ENCODE results near the gene LRRK2. TPM values are rescaled to one million over a fixed set of nuclear protein-coding genes. Genes with fewer than 3 reads are reported as not detected.

LRRK2 gene
- total and polyA plus RNA-seq, 2 of the 8 experiments (the other 6 are each of a cell fraction or from before 2014, with no cell fraction given): 0.06 to 0.13 TPM

DNA sequence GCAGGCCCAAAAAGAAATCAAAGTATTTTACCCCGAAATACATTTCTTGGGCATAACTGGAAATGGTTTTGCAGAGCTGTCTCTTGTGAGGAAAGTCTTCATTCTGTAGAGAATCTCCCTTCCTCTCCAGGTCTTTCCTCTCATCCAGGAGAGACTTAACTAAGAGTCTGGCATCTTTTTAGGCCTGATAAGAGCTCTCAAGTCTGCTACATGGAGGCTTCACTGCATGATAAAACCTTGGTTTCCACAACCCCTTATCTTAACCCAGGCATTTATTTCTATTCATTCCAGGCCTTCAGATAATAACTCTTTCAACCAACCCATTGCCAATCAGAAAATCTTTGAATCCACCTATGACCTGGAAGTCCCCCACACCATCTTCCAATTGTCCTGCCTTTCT is 41.1 kb upstream of the LRRK2 start (continued):
- TF ChIP-seq BCL11A (IDR thresholded peaks at IDR 0.05; ENCODE audit: low read depth in 2 of 2, low read length in 2 of 2) (no peak), HDAC2 (IDR thresholded peaks at IDR 0.05; ENCODE audit: borderline replicate concordance in 1 of 2, low read depth in 2 of 2, low read length in 2 of 2) (no peak), TEAD4 (IDR thresholded peaks at IDR 0.05; ENCODE audit: low read depth, low read length) (no peak), CBX8 (IDR thresholded peaks at IDR 0.05; ENCODE audit: borderline replicate concordance, low read depth, low read length) (no peak), YY1 (IDR thresholded peaks at IDR 0.05; ENCODE audit: low read depth, low read length) (no peak), EGR1 (IDR thresholded peaks at IDR 0.05; ENCODE audit: borderline replicate concordance, low read depth, low read length) (no peak), SP4 (IDR thresholded peaks at IDR 0.05; ENCODE audit: low read length) (no peak)
